H1 (cell line): ENCODE results near the gene CNOT3.

Experiments used
- ATF3 ChIP-seq: IDR thresholded peaks from 2 replicates; pipeline ENCODE4 v1.6.1; 2011; ENCODE audit warnings: low read depth, mild to moderate bottlenecking, low read length; ENCODE audit not compliant: insufficient read depth
- BRCA1 ChIP-seq: IDR thresholded peaks from 2 replicates; pipeline ENCODE4 v1.6.1; 2012; ENCODE audit warnings: low read depth, low read length, improper control_type of control experiment
- CBX5 ChIP-seq: fragments of 300-800, 300-1000 bp; sonication (generic); IDR thresholded peaks from 2 replicates; pipeline ENCODE4 v1.7.1; 2016; ENCODE audit warnings: antibody characterized with exemption, low read length, low read depth
- NRF1 ChIP-seq: IDR thresholded peaks from 2 replicates; pipeline ENCODE4 v1.6.1; 2011; ENCODE audit warnings: mild to moderate bottlenecking, low read depth, low read length, improper control_type of control experiment
- PHF8 ChIP-seq: fragments of 200-600 bp; sonication (generic); conservative IDR thresholded peaks from 2 replicates; pipeline ENCODE4 v1.7.1; 2012; ENCODE audit warnings: low read depth, mild to moderate bottlenecking, inconsistent platforms, low read length, moderate library complexity
- SP2 ChIP-seq: IDR thresholded peaks from 2 replicates; pipeline ENCODE4 v1.6.1; 2012; ENCODE audit warnings: mild to moderate bottlenecking, low read length, inconsistent platforms
- SP4 ChIP-seq: IDR thresholded peaks from 2 replicates; pipeline ENCODE4 v1.6.1; 2012; ENCODE audit warnings: low read length, inconsistent platforms
- TBP ChIP-seq: IDR thresholded peaks from 2 replicates; pipeline ENCODE4 v1.6.1; 2011; ENCODE audit warnings: low read depth, low read length, improper control_type of control experiment
- TCF12 ChIP-seq: IDR thresholded peaks from 2 replicates; pipeline ENCODE4 v1.6.1; 2011; ENCODE audit warnings: low read depth, mild to moderate bottlenecking, low read length
- TF ChIP-seq, protein P1 (sequence below), 3 experiments: IDR thresholded peaks; 1 replicate in 2 of 3; 2 replicates in 1 of 3; pipeline versions ENCODE4 v1.5.1 to v1.6.1; 2011; ENCODE audit warnings: low read length in 3 of 3, mild to moderate bottlenecking in 3 of 3, inconsistent platforms in 2 of 3, low read depth in 1 of 3, moderate library complexity in 1 of 3; ENCODE audit not compliant: insufficient read depth in 1 of 3; ENCODE audit errors: control extremely low read depth in 1 of 3
- TF ChIP-seq, protein P2 (sequence below): IDR thresholded peaks from 2 replicates; pipeline ENCODE4 v1.6.1; 2012; ENCODE audit warnings: inconsistent platforms

GRCh38 chr19:54165222-54165621 is 27.7 kb downstream of the CNOT3 start:
- TF ChIP-seq CBX5 = no peak
- TF ChIP-seq, protein P1, sequence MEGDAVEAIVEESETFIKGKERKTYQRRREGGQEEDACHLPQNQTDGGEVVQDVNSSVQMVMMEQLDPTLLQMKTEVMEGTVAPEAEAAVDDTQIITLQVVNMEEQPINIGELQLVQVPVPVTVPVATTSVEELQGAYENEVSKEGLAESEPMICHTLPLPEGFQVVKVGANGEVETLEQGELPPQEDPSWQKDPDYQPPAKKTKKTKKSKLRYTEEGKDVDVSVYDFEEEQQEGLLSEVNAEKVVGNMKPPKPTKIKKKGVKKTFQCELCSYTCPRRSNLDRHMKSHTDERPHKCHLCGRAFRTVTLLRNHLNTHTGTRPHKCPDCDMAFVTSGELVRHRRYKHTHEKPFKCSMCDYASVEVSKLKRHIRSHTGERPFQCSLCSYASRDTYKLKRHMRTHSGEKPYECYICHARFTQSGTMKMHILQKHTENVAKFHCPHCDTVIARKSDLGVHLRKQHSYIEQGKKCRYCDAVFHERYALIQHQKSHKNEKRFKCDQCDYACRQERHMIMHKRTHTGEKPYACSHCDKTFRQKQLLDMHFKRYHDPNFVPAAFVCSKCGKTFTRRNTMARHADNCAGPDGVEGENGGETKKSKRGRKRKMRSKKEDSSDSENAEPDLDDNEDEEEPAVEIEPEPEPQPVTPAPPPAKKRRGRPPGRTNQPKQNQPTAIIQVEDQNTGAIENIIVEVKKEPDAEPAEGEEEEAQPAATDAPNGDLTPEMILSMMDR (IDR thresholded peaks at IDR 0.05; ENCODE audit: control extremely low read depth in 1 of 3, insufficient read depth in 1 of 3, low read depth in 1 of 3, low read length in 3 of 3) = no peak
- TF ChIP-seq SP2 = no peak
- TF ChIP-seq, protein P2, sequence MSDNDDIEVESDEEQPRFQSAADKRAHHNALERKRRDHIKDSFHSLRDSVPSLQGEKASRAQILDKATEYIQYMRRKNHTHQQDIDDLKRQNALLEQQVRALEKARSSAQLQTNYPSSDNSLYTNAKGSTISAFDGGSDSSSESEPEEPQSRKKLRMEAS = no peak
- TF ChIP-seq TBP = no peak
- no peak for TF ChIP-seq SP4
- TF ChIP-seq NRF1 = no peak
- TF ChIP-seq ATF3 = no peak
- no peak for TF ChIP-seq BRCA1
- TF ChIP-seq TCF12 = no peak
- TF ChIP-seq PHF8 = no peak
